ENCODE measurements around the gene QPCTL. TPM values are rescaled to one million over a fixed set of nuclear protein-coding genes. Genes with fewer than 3 reads are reported as not detected.

QPCTL gene
- total and polyA plus RNA-seq, 2 of the 13 experiments (the other 11 are each of a cell fraction or from before 2014, with no cell fraction given): 16.0 to 19.1 TPM

- TF ChIP-seq ZNF333 (CRISPR knock-in tag; IDR thresholded peaks at IDR 0.05; ENCODE audit: borderline replicate concordance): no peak
- TF ChIP-seq TFAP4 (IDR thresholded peaks at IDR 0.05; ENCODE audit: borderline replicate concordance, low read depth): no peak
- TF ChIP-seq ZNF207 (IDR thresholded peaks at IDR 0.05; ENCODE audit: borderline replicate concordance): no peak
- TF ChIP-seq SNRNP70 (IDR thresholded peaks at IDR 0.05; ENCODE audit: low read depth, low read length): no peak
- TF ChIP-seq NCOR1 (IDR thresholded peaks at IDR 0.05; ENCODE audit: borderline replicate concordance, low read length): no peak
- 0 out of 2 replicates have a peak, but pooled peaks have one; percentile 11 for TF ChIP-seq SALL2 (CRISPR knock-in tag; IDR thresholded peaks at IDR 0.05)
- no peak for TF ChIP-seq GPN1 (CRISPR knock-in tag; IDR thresholded peaks at IDR 0.05; ENCODE audit: borderline replicate concordance)
- 0 out of 2 replicates have a peak, but pooled peaks have one; percentile 31 for TF ChIP-seq MEIS2 (CRISPR knock-in tag; IDR thresholded peaks at IDR 0.05)
- TF ChIP-seq ZNF687 (CRISPR knock-in tag; IDR thresholded peaks at IDR 0.05): peak; percentile 44
- TF ChIP-seq ZNF570 (CRISPR knock-in tag; IDR thresholded peaks at IDR 0.05; ENCODE audit: borderline replicate concordance): no peak
- TF ChIP-seq KDM5B (CRISPR knock-in tag; IDR thresholded peaks at IDR 0.05; ENCODE audit: borderline replicate concordance): no peak; the same call in 1 of the 2 replicates
- TF ChIP-seq ZNF253 (CRISPR knock-in tag; IDR thresholded peaks at IDR 0.05; ENCODE audit: borderline replicate concordance): no peak
- TF ChIP-seq HNRNPLL (IDR thresholded peaks at IDR 0.05; ENCODE audit: low read depth, low read length, poor library complexity, severe bottlenecking): peak; percentile 18
- peak; percentile 98 for TF ChIP-seq IKZF5 (CRISPR knock-in tag; IDR thresholded peaks at IDR 0.05)
- no peak for TF ChIP-seq SMAD1 (CRISPR knock-in tag; IDR thresholded peaks at IDR 0.05; ENCODE audit: borderline replicate concordance, low read depth)
- TF ChIP-seq, protein P1, sequence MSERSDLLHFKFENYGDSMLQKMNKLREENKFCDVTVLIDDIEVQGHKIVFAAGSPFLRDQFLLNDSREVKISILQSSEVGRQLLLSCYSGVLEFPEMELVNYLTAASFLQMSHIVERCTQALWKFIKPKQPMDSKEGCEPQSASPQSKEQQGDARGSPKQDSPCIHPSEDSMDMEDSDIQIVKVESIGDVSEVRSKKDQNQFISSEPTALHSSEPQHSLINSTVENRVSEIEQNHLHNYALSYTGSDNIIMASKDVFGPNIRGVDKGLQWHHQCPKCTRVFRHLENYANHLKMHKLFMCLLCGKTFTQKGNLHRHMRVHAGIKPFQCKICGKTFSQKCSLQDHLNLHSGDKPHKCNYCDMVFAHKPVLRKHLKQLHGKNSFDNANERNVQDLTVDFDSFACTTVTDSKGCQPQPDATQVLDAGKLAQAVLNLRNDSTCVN (CRISPR knock-in tag; IDR thresholded peaks at IDR 0.05; ENCODE audit: borderline replicate concordance): no peak
- no peak for TF ChIP-seq RBM22 (optimal IDR thresholded peaks at IDR 0.05; ENCODE audit: low read length)
- no peak for TF ChIP-seq PITX1 (CRISPR knock-in tag; IDR thresholded peaks at IDR 0.05)
These were observed 24.7 kb upstream of the QPCTL start, which contains the start of gene GIPR (continued) for GRCh38 chr19:45667620-45668341.
